DND-41 (cell line): Measurements from ENCODE around the gene ARAF.

Experiments used
- ATAC-seq: fragments of 200-7000 bp; cut with Tn5 transposase; 3 replicates; pipeline ENCODE4 v1.9.1; 2021; ENCODE audit warnings: low read depth; ENCODE audit not compliant: insufficient read depth
- DNase-seq: peaks from one replicate; pipeline ENCODE4 v3.0.0-alpha.2; 2020
- H2AFZ ChIP-seq: 2 replicates; pipeline ENCODE4 v1.6.0; 2012; ENCODE audit warnings: low read depth, low read length
- H3K27ac ChIP-seq: 2 replicates; pipeline ENCODE4 v1.5.1; 2012; ENCODE audit warnings: low read length, inconsistent platforms
- H3K27me3 ChIP-seq: fragments of 200-600 bp; sonication (generic); 2 replicates; pipeline ENCODE4 v1.6.0; 2012; ENCODE audit warnings: low read length, mild to moderate bottlenecking, inconsistent platforms; ENCODE audit not compliant: insufficient read depth, poor library complexity
- H3K36me3 ChIP-seq: 2 replicates; pipeline ENCODE4 v1.5.1; 2012; ENCODE audit warnings: low read length, inconsistent platforms; ENCODE audit not compliant: insufficient read depth
- H3K4me1 ChIP-seq: 2 replicates; pipeline ENCODE4 v1.5.1; 2012; ENCODE audit warnings: mild to moderate bottlenecking, low read length; ENCODE audit not compliant: insufficient read depth
- H3K4me2 ChIP-seq: 2 replicates; pipeline ENCODE4 v1.6.0; 2012; ENCODE audit warnings: mild to moderate bottlenecking, moderate library complexity, low read length, inconsistent platforms; ENCODE audit not compliant: insufficient read depth
- H3K4me3 ChIP-seq, 2 experiments: fragments of 200-600 bp in 1 of 2; shearing (Covaris generic) in 1 of 2; 2 replicates each; pipeline ENCODE4 v1.5.1; 2012 to 2016; ENCODE audit warnings: inconsistent platforms in 2 of 2, low read length in 2 of 2, mild to moderate bottlenecking in 2 of 2, low read depth in 1 of 2, moderate library complexity in 1 of 2
- H3K79me2 ChIP-seq: 2 replicates; pipeline ENCODE4 v1.6.0; 2012; ENCODE audit warnings: low read length, inconsistent platforms; ENCODE audit not compliant: insufficient read depth
- H3K9ac ChIP-seq: 2 replicates; pipeline ENCODE4 v1.6.0; 2012; ENCODE audit warnings: low read depth, mild to moderate bottlenecking, inconsistent platforms, low read length, moderate library complexity
- H3K9me3 ChIP-seq: 2 replicates; pipeline ENCODE4 v1.5.1; 2012; ENCODE audit warnings: low read length, moderate library complexity, mild to moderate bottlenecking, inconsistent platforms; ENCODE audit not compliant: insufficient read depth, severe bottlenecking
- H4K20me1 ChIP-seq: 2 replicates; pipeline ENCODE4 v1.6.0; 2012; ENCODE audit warnings: low read length; ENCODE audit not compliant: insufficient read depth
- EZH2 ChIP-seq: IDR thresholded peaks from 3 replicates; pipeline ENCODE4 v1.6.1; 2012; ENCODE audit warnings: borderline replicate concordance, low read depth, mild to moderate bottlenecking, moderate library complexity, low read length, inconsistent platforms; ENCODE audit not compliant: severe bottlenecking
- TF ChIP-seq, protein P1 (sequence below): IDR thresholded peaks from 2 replicates; pipeline ENCODE4 v1.5.1; 2012; ENCODE audit warnings: borderline replicate concordance, low read length, moderate library complexity, mild to moderate bottlenecking; ENCODE audit not compliant: poor library complexity, severe bottlenecking; ENCODE audit errors: extremely low read depth

Gene ARAF

DNA sequence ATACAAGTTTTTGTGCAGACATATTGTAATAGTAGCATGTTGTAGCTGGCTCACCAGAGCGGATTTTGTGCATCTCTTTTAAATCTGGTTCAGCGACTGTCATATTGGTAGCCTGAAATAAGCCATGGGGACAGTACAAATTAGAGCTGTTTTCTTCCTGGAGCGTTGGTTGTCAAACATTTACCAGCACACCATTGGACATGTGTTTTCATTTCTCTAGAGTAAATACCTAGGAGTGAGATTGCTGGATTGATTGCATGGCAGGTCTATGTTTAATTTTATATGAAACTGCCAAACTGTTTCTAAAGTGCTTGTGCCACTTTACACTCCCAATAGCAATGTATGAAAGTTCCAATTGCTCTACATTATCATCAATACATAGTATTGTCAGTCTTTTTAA is 2.6 kb upstream of the ARAF start:
- peaks cover 33% of the 10 kb centered on the region for H3K79me2 ChIP-seq
- no peak overlapping the region for H3K4me2 ChIP-seq
- peaks cover 46% of the 10 kb centered on the region for H3K4me1 ChIP-seq
- no peak overlapping the region for H3K4me3 ChIP-seq
- TF ChIP-seq EZH2, result no peak
- TF ChIP-seq, protein P1, sequence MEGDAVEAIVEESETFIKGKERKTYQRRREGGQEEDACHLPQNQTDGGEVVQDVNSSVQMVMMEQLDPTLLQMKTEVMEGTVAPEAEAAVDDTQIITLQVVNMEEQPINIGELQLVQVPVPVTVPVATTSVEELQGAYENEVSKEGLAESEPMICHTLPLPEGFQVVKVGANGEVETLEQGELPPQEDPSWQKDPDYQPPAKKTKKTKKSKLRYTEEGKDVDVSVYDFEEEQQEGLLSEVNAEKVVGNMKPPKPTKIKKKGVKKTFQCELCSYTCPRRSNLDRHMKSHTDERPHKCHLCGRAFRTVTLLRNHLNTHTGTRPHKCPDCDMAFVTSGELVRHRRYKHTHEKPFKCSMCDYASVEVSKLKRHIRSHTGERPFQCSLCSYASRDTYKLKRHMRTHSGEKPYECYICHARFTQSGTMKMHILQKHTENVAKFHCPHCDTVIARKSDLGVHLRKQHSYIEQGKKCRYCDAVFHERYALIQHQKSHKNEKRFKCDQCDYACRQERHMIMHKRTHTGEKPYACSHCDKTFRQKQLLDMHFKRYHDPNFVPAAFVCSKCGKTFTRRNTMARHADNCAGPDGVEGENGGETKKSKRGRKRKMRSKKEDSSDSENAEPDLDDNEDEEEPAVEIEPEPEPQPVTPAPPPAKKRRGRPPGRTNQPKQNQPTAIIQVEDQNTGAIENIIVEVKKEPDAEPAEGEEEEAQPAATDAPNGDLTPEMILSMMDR, result no peak
- no peak overlapping the region for H3K27ac ChIP-seq
- no peak for ATAC-seq
- peaks cover 6% of the 10 kb centered on the region for H4K20me1 ChIP-seq
- H3K27me3 ChIP-seq, result no peaks in the 10 kb centered on the region
- no peak for DNase-seq
- peaks cover 11% of the 10 kb centered on the region for H3K36me3 ChIP-seq
- no peak overlapping the region for H2AFZ ChIP-seq
- no peaks in the 10 kb centered on the region for H3K9me3 ChIP-seq
- no peak overlapping the region for H3K9ac ChIP-seq

DNA sequence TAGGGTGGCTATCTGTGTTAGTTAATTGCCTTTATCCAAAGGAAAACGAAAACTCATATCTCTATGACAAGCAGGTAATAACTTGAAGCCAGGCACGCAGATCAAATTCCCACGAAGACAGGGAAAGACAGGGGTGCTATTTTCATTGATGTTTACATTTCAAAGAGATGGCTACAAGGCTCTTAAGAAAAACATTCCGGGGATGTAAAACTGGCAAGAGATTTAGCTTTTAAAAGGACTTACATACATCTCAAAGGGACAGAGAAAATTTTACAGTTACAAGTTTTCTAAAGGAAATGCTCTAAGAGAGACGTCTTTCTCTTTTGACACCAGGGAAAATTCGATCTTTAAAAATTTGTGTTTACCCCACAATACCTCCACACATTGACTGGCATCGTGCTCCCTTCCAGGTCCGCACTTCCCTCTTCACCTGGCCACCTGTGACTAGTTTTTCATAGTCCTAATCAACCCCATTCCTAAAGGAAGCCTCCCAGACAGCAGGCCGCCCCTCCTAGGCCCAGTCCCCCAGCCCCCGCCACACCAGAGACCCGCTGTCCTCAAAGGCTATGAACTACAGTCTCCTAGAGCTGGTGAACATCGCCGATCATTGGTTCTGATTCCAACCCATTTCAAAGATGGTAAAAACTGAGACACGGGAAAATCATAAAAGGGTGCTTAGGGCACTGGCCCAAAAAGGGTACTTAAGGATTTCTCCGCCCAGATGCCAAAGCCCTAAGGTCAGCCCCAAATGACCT is 649 bp upstream of the ARAF start:
- H3K9me3 ChIP-seq, result no peaks in the 10 kb centered on the region
- H3K27me3 ChIP-seq, result no peaks in the 10 kb centered on the region
- ATAC-seq (no peak), DNase-seq (no peak)
- peak overlapping the region; percentile 83 for H2AFZ ChIP-seq
- H3K27ac ChIP-seq, result peak overlapping the region; percentile 89
- H3K36me3 ChIP-seq, result peaks cover 30% of the 10 kb centered on the region
- peak overlapping the region; percentile 72 for H3K9ac ChIP-seq
- H3K4me2 ChIP-seq, result peak overlapping the region; percentile 86
- H4K20me1 ChIP-seq, result peaks cover 9% of the 10 kb centered on the region
- H3K4me1 ChIP-seq, result peaks cover 52% of the 10 kb centered on the region
- peaks cover 44% of the 10 kb centered on the region for H3K79me2 ChIP-seq
- no peak for TF ChIP-seq EZH2
- TF ChIP-seq, protein P1, result no peak
- peak overlapping the region; percentile 38 to 71; a peak in 3 of 4 replicates for H3K4me3 ChIP-seq

DNA sequence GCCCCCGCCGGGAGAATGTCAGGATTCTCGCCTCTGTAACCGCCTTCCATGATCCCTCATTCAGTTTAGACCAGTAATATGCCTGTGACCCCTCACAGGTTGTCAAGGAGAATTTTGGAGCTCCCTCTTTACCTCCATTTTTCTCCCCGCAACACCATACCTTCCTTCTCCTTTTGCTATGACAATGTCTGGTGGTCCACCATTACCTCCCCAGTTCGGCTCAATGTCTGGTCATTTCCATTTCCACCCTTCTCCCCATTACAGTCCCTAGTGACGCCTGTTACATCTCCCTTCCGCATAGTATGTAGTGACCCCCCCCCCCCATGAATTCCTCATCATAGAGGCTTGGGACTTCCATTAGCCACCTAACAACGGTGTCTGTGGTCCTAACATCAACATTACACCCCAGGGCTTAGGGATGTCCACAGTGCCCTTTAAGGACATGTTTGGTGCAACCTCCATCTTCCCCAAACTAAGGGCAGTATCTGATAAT is 700 bp downstream of the ARAF start:
- peaks cover 36% of the 10 kb centered on the region for H3K36me3 ChIP-seq
- no peak for ATAC-seq
- peak overlapping the region; percentile 34 to 71 for H3K4me3 ChIP-seq
- H2AFZ ChIP-seq, result peak overlapping the region; percentile 24; the same call in 1 of the 2 replicates
- no peaks in the 10 kb centered on the region for H3K9me3 ChIP-seq
- no peak for DNase-seq
- H3K27me3 ChIP-seq, result no peaks in the 10 kb centered on the region
- peak overlapping the region; percentile 94 for H3K4me2 ChIP-seq
- peak overlapping the region; percentile 72 for H3K9ac ChIP-seq
- peaks cover 44% of the 10 kb centered on the region for H3K79me2 ChIP-seq
- TF ChIP-seq, protein P1, result no peak
- no peak for TF ChIP-seq EZH2
- H3K27ac ChIP-seq, result peak overlapping the region; percentile 89
- peaks cover 43% of the 10 kb centered on the region for H3K4me1 ChIP-seq
- H4K20me1 ChIP-seq, result peaks cover 10% of the 10 kb centered on the region
